ENCODE results near the gene SLC51B. TPM values are rescaled to one million over a fixed set of nuclear protein-coding genes. Genes with fewer than 3 reads are reported as not detected.

Gene SLC51B
- total RNA-seq, 1 experiment from 2014 or later, result not detected

- Histone ChIP-seq H3K27ac (ENCODE audit: low read depth, low read length) (no peak overlapping the region), H3K4me3 (replicated peaks in 1 of 2; ENCODE audit: low read depth in 1 of 2, low read length in 2 of 2) (no peak overlapping the region), H3K4me2 (ENCODE audit: low read length) (no peak overlapping the region), H4K20me1 (ENCODE audit: insufficient read depth) (no peaks in the 10 kb centered on the region), H3K27me3 (ENCODE audit: insufficient read depth, low read length) (no peaks in the 10 kb centered on the region), H3K4me1 (ENCODE audit: control insufficient read depth in 1 of 2, insufficient read depth in 2 of 2, low read length in 2 of 2) (no peaks in the 10 kb centered on the region), H2AFZ (ENCODE audit: low read depth, low read length, poor library complexity, severe bottlenecking) (no peak overlapping the region), H3K9me3 (ENCODE audit: control insufficient read depth in 1 of 2, insufficient read depth in 1 of 2, low read depth in 1 of 2, low read length in 2 of 2) (no peaks in the 10 kb centered on the region), H3K79me2 (ENCODE audit: insufficient read depth, low read length) (no peaks in the 10 kb centered on the region), H3K9me2 (ENCODE audit: insufficient read depth) (no peaks in the 10 kb centered on the region), H3K9ac (ENCODE audit: low read length) (no peak overlapping the region), H3K36me3 (ENCODE audit: control insufficient read depth in 1 of 2, insufficient read depth in 2 of 2, low read length in 2 of 2) (no peaks in the 10 kb centered on the region)
- BruUV-seq (replicated peaks), result no TSS peak
- CTCF ChIA-PET, result no interaction called here
- POLR2A ChIA-PET, result no interaction called here
- intact Hi-C loops (cut with micrococcal nuclease), result no loop called here
- ATAC-seq (no peak), DNase-seq (ENCODE audit: low read depth, low spot score) (no peak)
- RAD21 ChIA-PET (ENCODE audit: low non-redundant PET in 1 of 2, low total read pairs in 2 of 2, uncharacterized antibody in 2 of 2, unreplicated experiment in 2 of 2), result no interaction called here
- no peak for TF ChIP-seq ATF3 (IDR thresholded peaks at IDR 0.05)
- no peak for TF ChIP-seq JUND (IDR thresholded peaks at IDR 0.05)
- no peak for TF ChIP-seq CBX3 (IDR thresholded peaks at IDR 0.05; ENCODE audit: low read depth)
- no peak for TF ChIP-seq FOSL1 (IDR thresholded peaks at IDR 0.05; ENCODE audit: low read depth)
- TF ChIP-seq, protein P1, sequence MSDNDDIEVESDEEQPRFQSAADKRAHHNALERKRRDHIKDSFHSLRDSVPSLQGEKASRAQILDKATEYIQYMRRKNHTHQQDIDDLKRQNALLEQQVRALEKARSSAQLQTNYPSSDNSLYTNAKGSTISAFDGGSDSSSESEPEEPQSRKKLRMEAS (IDR thresholded peaks at IDR 0.05), result no peak
- no peak for TF ChIP-seq EGR1 (IDR thresholded peaks at IDR 0.05; ENCODE audit: low read depth)
- no peak for TF ChIP-seq EZH2 (IDR thresholded peaks at IDR 0.05)
- no peak for TF ChIP-seq ELF1 (IDR thresholded peaks at IDR 0.05; ENCODE audit: borderline replicate concordance, low read depth)
- no peak for TF ChIP-seq SRF (IDR thresholded peaks at IDR 0.05; ENCODE audit: low read depth)
- no peak for TF ChIP-seq SP1 (IDR thresholded peaks at IDR 0.05; ENCODE audit: low read depth)
Measured at GRCh38 chr15:65068403-65068788, 23.2 kb downstream of the SLC51B start.

GRCh38 chr15:65069179-65069578, 24.0 kb downstream of the SLC51B start:
- H3K9me2 ChIP-seq (ENCODE audit: insufficient read depth), result no peaks in the 10 kb centered on the region
- H3K4me2 ChIP-seq (ENCODE audit: low read length), result no peak overlapping the region
- no peaks in the 10 kb centered on the region for H3K79me2 ChIP-seq (ENCODE audit: insufficient read depth, low read length)
- BruUV-seq (replicated peaks), result no TSS peak
- ATAC-seq (no peak), DNase-seq (ENCODE audit: low read depth, low spot score) (no peak)
- no peaks in the 10 kb centered on the region for H3K9me3 ChIP-seq (ENCODE audit: control insufficient read depth in 1 of 2, insufficient read depth in 1 of 2, low read depth in 1 of 2, low read length in 2 of 2)
- no peak overlapping the region for H3K9ac ChIP-seq (ENCODE audit: low read length)
- H3K27ac ChIP-seq (ENCODE audit: low read depth, low read length), result no peak overlapping the region
- H3K27me3 ChIP-seq (ENCODE audit: insufficient read depth, low read length), result no peaks in the 10 kb centered on the region
- ChIA-PET CTCF (interaction anchor here (0.8 kb wide), 1 partner anchor 15 kb away, joined by 4 read pairs; no protein-coding TSS in a partner anchor), RAD21 (ENCODE audit: low non-redundant PET in 1 of 2, low total read pairs in 2 of 2, uncharacterized antibody in 2 of 2, unreplicated experiment in 2 of 2) (no interaction called here), POLR2A (no interaction called here)
- H4K20me1 ChIP-seq (ENCODE audit: insufficient read depth), result no peaks in the 10 kb centered on the region
- no peaks in the 10 kb centered on the region for H3K36me3 ChIP-seq (ENCODE audit: control insufficient read depth in 1 of 2, insufficient read depth in 2 of 2, low read length in 2 of 2)
- no peak overlapping the region for H2AFZ ChIP-seq (ENCODE audit: low read depth, low read length, poor library complexity, severe bottlenecking)
- intact Hi-C loops (cut with micrococcal nuclease), result no loop called here
- no peak overlapping the region for H3K4me3 ChIP-seq (replicated peaks in 1 of 2; ENCODE audit: low read depth in 1 of 2, low read length in 2 of 2)
- no peaks in the 10 kb centered on the region for H3K4me1 ChIP-seq (ENCODE audit: control insufficient read depth in 1 of 2, insufficient read depth in 2 of 2, low read length in 2 of 2)
- TF ChIP-seq ATF3 (IDR thresholded peaks at IDR 0.05) (no peak), CEBPB (IDR thresholded peaks at IDR 0.05; ENCODE audit: low read depth) (no peak), SP1 (IDR thresholded peaks at IDR 0.05; ENCODE audit: low read depth) (no peak), EGR1 (IDR thresholded peaks at IDR 0.05; ENCODE audit: low read depth) (no peak), SIN3A (IDR thresholded peaks at IDR 0.05; ENCODE audit: low read depth) (no peak), ZNF274 (IDR thresholded peaks at IDR 0.05; ENCODE audit: low read depth, low read length) (no peak), EZH2phosphoT487 (IDR thresholded peaks at IDR 0.05; ENCODE audit: borderline replicate concordance) (no peak), EZH2 (IDR thresholded peaks at IDR 0.05) (no peak), POLR2A (IDR thresholded peaks at IDR 0.05; ENCODE audit: borderline replicate concordance, extremely low read depth, insufficient read depth, insufficient read length) (no peak), ZFX (IDR thresholded peaks at IDR 0.05) (no peak)
- TF ChIP-seq, protein P1 (IDR thresholded peaks at IDR 0.05), result no peak
- TF ChIP-seq, protein P2, sequence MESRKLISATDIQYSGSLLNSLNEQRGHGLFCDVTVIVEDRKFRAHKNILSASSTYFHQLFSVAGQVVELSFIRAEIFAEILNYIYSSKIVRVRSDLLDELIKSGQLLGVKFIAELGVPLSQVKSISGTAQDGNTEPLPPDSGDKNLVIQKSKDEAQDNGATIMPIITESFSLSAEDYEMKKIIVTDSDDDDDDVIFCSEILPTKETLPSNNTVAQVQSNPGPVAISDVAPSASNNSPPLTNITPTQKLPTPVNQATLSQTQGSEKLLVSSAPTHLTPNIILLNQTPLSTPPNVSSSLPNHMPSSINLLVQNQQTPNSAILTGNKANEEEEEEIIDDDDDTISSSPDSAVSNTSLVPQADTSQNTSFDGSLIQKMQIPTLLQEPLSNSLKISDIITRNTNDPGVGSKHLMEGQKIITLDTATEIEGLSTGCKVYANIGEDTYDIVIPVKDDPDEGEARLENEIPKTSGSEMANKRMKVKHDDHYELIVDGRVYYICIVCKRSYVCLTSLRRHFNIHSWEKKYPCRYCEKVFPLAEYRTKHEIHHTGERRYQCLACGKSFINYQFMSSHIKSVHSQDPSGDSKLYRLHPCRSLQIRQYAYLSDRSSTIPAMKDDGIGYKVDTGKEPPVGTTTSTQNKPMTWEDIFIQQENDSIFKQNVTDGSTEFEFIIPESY (IDR thresholded peaks at IDR 0.05; ENCODE audit: extremely low read depth, insufficient replicate concordance, low read length), result no peak

Measured in HCT116 (cell line).